Progenitor cell of endocrine pancreas (in vitro differentiated cells): Measurements from ENCODE around the gene CYTH4. TPM values are rescaled to one million over a fixed set of nuclear protein-coding genes. Genes with fewer than 3 reads are reported as not detected.

Source experiments
- DNase-seq: peaks from one replicate; pipeline ENCODE4 v3.0.0; 2021; ENCODE audit warnings: low spot score; ENCODE audit not compliant: unreplicated experiment
- H3K27ac Mint-ChIP-seq: 2 replicates; pipeline ENCODE4 v1.8.0; 2021; ENCODE audit warnings: mild to moderate bottlenecking, moderate library complexity, mixed read lengths
- H3K27me3 Mint-ChIP-seq: 2 replicates; pipeline ENCODE4 v1.8.0; 2021; ENCODE audit warnings: mixed read lengths
- H3K36me3 Mint-ChIP-seq: 2 replicates; pipeline ENCODE4 v1.8.0; 2022; ENCODE audit warnings: mixed read lengths; ENCODE audit not compliant: insufficient read depth
- H3K4me1 Mint-ChIP-seq: 2 replicates; pipeline ENCODE4 v1.8.0; 2021; ENCODE audit warnings: low read depth, mixed read lengths
- H3K4me3 Mint-ChIP-seq: 2 replicates; pipeline ENCODE4 v1.8.0; 2021; ENCODE audit warnings: low read depth, mild to moderate bottlenecking, moderate library complexity, mixed read lengths
- H3K9me3 Mint-ChIP-seq: 2 replicates; pipeline ENCODE4 v1.8.0; 2021; ENCODE audit warnings: low read depth, mixed read lengths
- total RNA-seq: library from RNA; stranded (reverse); gene quantifications from 2 replicates; pipeline ENCODE4 v1.2.1, GENCODE V29; 2021
- TF ChIP-seq, protein P1 (sequence below): fragments of 200-600 bp; sonication (generic); IDR thresholded peaks from one replicate; pipeline ENCODE4 v1.5.0; 2021; ENCODE audit warnings: antibody characterized with exemption, mild to moderate bottlenecking; ENCODE audit not compliant: unreplicated experiment

CYTH4 gene
- total RNA-seq, 1 donor from 2014 or later: not detected

DNA sequence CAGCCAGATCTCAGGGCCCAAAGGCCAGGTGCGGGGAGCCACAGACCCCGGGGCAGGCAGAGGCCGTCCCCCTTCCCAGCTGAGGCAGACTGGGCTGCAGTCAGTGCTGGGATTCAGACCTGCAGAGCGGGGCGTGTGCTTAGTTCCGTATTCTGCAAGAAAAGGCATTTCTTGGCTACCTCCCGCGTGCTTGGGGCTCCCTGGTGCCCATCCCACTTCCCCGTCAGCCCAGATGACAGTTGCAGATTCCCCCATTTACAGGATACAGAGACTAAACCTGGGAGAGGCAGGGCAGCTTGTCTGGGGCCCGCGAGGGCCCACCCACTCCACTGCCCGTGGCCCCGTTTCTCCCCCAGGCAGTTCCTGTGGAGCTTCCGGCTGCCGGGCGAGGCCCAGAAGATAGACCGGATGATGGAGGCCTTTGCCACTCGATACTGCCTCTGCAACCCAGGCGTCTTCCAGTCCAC, 18.3 kb downstream of the CYTH4 start:
- no peak overlapping the region for H3K27ac Mint-ChIP-seq

DNA sequence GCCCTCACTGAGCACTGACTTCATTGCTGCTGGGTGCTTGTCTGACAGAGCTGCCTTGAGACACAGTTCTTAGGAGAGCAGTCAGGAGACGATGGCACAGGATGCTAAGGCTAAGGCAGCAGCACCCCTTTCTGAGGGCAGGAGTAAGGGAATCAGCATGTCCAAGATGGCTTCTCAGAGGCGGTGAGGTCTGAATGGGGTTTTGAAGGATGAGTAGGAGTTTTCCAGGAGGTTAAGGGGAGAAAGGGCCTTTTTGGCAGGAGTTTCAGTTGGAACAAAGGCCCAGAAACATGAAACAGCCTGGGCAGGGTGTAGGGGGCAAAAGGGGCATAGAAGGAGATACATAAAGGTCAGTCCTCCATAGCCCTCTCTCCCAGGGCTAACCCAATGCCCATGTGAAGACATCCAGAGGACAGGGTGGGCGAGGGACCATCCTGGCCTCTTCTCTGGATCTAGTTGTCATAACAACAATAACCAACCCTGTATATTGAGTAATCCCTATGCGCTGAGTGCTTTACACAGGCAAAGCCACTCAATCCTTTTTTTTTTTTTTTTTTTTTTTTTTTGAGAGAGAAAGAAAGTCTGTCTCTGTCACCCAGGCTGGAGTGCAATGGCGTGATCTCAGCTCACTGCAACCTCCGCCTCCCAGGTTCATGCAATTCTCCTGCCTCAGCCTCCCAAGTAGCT, 19.0 kb downstream of the CYTH4 start:
- H3K4me1 Mint-ChIP-seq: no peaks in the 10 kb centered on the region
- no peaks in the 10 kb centered on the region for H3K9me3 Mint-ChIP-seq
- DNase-seq: no peak
- H3K36me3 Mint-ChIP-seq: no peaks in the 10 kb centered on the region
- no peak overlapping the region for H3K27ac Mint-ChIP-seq
- TF ChIP-seq, protein P1, sequence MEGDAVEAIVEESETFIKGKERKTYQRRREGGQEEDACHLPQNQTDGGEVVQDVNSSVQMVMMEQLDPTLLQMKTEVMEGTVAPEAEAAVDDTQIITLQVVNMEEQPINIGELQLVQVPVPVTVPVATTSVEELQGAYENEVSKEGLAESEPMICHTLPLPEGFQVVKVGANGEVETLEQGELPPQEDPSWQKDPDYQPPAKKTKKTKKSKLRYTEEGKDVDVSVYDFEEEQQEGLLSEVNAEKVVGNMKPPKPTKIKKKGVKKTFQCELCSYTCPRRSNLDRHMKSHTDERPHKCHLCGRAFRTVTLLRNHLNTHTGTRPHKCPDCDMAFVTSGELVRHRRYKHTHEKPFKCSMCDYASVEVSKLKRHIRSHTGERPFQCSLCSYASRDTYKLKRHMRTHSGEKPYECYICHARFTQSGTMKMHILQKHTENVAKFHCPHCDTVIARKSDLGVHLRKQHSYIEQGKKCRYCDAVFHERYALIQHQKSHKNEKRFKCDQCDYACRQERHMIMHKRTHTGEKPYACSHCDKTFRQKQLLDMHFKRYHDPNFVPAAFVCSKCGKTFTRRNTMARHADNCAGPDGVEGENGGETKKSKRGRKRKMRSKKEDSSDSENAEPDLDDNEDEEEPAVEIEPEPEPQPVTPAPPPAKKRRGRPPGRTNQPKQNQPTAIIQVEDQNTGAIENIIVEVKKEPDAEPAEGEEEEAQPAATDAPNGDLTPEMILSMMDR: no peak
- no peak overlapping the region for H3K4me3 Mint-ChIP-seq
- H3K27me3 Mint-ChIP-seq: peaks cover 20% of the 10 kb centered on the region

More for the DNA sequence above, 18.3 kb downstream of the CYTH4 start:
- no peaks in the 10 kb centered on the region for H3K36me3 Mint-ChIP-seq
- TF ChIP-seq, protein P1: no peak
- no peak for DNase-seq
- H3K4me1 Mint-ChIP-seq: no peaks in the 10 kb centered on the region
- H3K4me3 Mint-ChIP-seq: no peak overlapping the region
- peaks cover 20% of the 10 kb centered on the region for H3K27me3 Mint-ChIP-seq
- H3K9me3 Mint-ChIP-seq: no peaks in the 10 kb centered on the region

DNA sequence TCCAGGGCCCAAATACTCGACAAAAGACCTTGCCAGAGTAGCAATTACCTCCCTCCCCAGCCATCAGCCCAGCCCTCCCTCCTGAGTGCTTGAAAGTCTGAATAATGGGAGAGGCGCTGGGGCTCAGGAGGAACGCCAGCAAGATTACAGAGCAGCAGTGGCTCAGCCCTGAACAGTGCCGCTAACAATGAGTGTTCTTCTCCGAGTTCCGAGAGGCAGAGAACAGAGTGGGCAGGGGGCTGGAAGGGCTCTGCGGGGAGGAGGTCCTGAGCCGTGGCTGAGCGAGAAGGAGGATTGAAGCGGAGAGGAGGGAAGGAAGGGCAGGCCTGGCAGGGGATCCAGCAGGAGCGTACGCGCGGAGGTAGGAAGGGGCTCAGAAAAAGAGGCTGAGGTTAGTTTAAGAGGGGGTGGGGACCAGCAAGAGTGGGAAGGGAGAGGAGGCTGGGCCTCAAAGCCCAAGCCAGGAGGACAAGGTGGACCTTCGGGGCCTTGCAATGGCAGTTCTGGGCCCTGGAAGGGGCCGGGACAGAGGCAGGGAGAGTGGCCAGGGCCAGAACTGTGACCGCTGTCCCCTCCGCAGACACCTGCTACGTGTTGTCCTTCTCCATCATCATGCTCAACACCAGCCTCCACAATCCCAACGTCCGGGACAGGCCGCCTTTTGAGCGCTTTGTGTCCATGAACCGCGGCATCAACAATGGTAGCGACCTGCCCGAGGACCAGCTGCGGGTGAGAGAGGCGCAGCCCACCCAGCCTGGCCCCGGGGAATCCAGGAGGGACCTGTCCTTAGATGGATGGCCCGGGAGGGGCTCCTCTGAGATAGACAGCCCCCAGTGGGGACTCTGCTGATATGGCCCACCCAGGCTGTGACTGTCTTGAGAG, 20.6 kb downstream of the CYTH4 start:
- Mint-ChIP-seq H3K27me3 (peaks cover 17% of the 10 kb centered on the region), H3K4me3 (no peak overlapping the region), H3K4me1 (peaks cover 4% of the 10 kb centered on the region), H3K36me3 (no peaks in the 10 kb centered on the region), H3K9me3 (no peaks in the 10 kb centered on the region), H3K27ac (no peak overlapping the region)
- TF ChIP-seq, protein P1: no peak
- DNase-seq: no peak

DNA sequence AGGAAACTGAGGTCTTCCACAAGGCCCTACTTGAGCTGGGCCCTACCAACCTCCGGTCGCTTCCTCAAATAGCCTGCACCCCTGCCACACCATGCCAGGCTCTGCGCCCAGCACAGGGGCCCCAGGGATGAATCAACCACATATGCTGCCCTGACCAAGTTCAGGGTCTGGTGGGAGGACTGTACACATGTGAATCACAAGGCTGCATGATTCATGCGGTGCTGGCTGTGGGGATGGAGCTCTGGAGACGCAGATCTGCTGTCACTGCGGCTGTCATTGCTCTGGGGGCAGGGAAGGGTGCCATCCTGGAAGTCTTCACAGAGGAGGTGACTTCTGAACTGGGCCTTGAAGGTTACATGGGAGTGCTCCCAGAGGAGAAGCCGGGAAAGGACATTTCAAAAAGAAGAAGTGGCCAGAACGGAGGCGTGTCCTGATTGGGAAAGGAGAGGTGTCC, 21.5 kb downstream of the CYTH4 start:
- Mint-ChIP-seq H3K27me3 (peaks cover 14% of the 10 kb centered on the region), H3K9me3 (no peaks in the 10 kb centered on the region), H3K27ac (no peak overlapping the region), H3K4me3 (no peak overlapping the region), H3K4me1 (peaks cover 4% of the 10 kb centered on the region), H3K36me3 (no peaks in the 10 kb centered on the region)
- no peak for DNase-seq
- TF ChIP-seq, protein P1: no peak

DNA sequence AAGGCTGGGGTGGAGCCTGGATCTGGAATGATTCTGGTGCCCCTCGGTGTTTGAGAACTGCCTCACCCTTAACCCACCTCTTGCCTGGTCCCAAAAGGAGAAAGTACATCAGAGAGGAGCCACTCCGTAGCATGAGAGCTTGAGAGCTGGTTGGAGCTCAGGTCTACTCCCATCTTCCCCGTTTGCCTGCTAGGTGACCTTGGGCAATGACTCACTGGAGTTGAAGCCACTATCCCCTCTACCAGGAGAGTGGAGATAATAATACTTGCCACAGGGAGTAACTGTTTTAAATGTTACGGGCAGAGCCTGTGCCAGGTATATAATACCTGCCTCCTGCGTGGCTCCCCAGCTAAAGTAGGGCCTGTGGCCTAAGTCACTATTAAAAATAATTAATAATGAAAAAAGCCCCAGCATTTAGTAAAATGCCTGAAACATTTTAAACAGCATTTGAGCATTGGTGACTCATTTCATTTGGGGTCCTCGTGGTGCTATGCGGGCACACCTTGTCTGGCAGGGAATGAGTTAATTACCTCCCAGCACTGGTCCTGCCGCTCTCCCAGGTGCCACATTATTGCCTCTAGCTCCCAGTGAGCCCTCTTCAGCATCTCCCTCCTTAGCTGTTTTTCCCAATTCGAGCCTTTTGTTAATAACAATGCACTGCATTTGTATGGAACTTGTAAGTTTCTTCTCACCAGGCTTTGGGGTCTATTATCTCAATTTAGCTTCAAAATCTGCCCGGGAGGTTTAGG, 22.5 kb downstream of the CYTH4 start:
- no peak overlapping the region for H3K4me3 Mint-ChIP-seq
- peaks cover 14% of the 10 kb centered on the region for H3K27me3 Mint-ChIP-seq
- H3K9me3 Mint-ChIP-seq: no peaks in the 10 kb centered on the region
- peaks cover 4% of the 10 kb centered on the region for H3K4me1 Mint-ChIP-seq
- no peaks in the 10 kb centered on the region for H3K36me3 Mint-ChIP-seq
- no peak for DNase-seq
- H3K27ac Mint-ChIP-seq: no peak overlapping the region
- TF ChIP-seq, protein P1: no peak
